Testis (tissue), 3 donors: Measurements from ENCODE around the gene ZIC2. TPM values are rescaled to one million over a fixed set of nuclear protein-coding genes. Genes with fewer than 3 reads are reported as not detected.
"Not testable (repeated sequence)": the region's sequence is repeated elsewhere in the genome, so short reads cannot be mapped to it uniquely, and the experiment has no call there.

Experiments
- DNase-seq: peaks from one replicate; pipeline ENCODE4 v3.0.0-alpha.2; 2019
- H3K27ac ChIP-seq, 2 donors: fragments of 200-600 bp; sonication (generic); one replicate each; pipeline ENCODE4 v1.5.1; 2019
- H3K27me3 ChIP-seq: fragments of 200-600 bp; sonication (generic); one replicate; pipeline ENCODE4 v1.5.1; 2019
- H3K36me3 ChIP-seq: fragments of 200-600 bp; sonication (generic); one replicate; pipeline ENCODE4 v1.5.1; 2017; ENCODE audit warnings: low read depth; ENCODE audit errors: missing control alignments
- H3K4me1 ChIP-seq: fragments of 200-600 bp; sonication (generic); one replicate; pipeline ENCODE4 v1.5.1; 2019
- H3K4me3 ChIP-seq, 2 donors: fragments of 200-600 bp; sonication (generic); one replicate each; pipeline ENCODE4 v1.5.1; 2017 to 2019
- H3K9me3 ChIP-seq: fragments of 200-600 bp; sonication (generic); one replicate; pipeline ENCODE4 v1.5.1; 2017
- POLR2A ChIP-seq: fragments of 450-650 bp; IDR thresholded peaks from one replicate; pipeline ENCODE4 v1.6.1; 2017; ENCODE audit warnings: antibody characterized with exemption, mild to moderate bottlenecking, moderate library complexity
- WGBS, 2 donors: methylation state at CpG; one replicate each; pipeline ENCODE4 v1.1.5; 2018; 5-methylcytosine and 5-hydroxymethylcytosine counted together
- intact Hi-C: fragments of 100-400 bp; cut with DNase I; formaldehyde crosslinking; loops from one replicate; pipeline ENCODE4 v1.15.1; 2023; ENCODE audit warnings: low total_unique reads
- polyA plus RNA-seq: library from polyadenylated mRNA; stranded (reverse); fragments of 350-450 nt; fragmentation: Illumina TruSeq; extraction: RNeasy Lipid Tissue Mini Kit (QIAGEN cat#74804); gene quantifications from one replicate; pipeline ENCODE4 v1.2.3, GENCODE V29; 2014; ENCODE audit warnings: low read depth, low replicate concordance; ENCODE audit not compliant: insufficient read depth
- total RNA-seq, 2 donors: library from RNA; depleted of rRNA; stranded (reverse); fragments of >200 nt; gene quantifications; one replicate each; pipeline ENCODE4 v1.2.3, GENCODE V29; 2016
- TF ChIP-seq, protein P1 (sequence below), 3 experiments: fragments of 450-650 bp in 2 of 3; fragments of 200-600 bp in 1 of 3; sonication (generic) in 1 of 3; IDR thresholded peaks; one replicate each; pipeline ENCODE4 v1.5.1; 2016 to 2019; ENCODE audit warnings: antibody characterized with exemption in 3 of 3, mild to moderate bottlenecking in 2 of 3, moderate library complexity in 1 of 3

Gene ZIC2
- total and polyA plus RNA-seq, 3 donors from 2014 or later, result 1.3 to 11.5 (median 6.9) TPM

DNA sequence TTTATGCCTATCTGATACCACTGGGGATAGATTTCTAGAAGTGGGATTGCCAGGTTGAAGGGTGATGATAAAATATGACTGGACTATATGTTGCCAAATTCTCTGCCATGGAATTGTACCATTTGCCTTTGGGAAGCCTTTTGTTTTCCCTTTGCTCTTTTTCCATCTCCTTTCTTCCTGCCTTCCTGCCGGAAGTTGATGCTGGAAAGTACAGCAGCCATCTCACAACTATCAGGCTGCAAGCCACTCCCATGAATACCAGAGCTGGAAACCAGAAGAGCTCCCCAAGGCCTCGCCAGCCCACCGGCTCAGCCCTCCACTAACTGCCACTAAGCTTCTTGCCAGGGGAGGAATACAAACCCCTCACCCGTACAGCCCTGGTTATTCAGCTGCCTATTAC lies 39.7 kb upstream of the ZIC2 start:
- Histone ChIP-seq H3K27ac (no peak overlapping the region), H3K9me3 (no peaks in the 10 kb centered on the region), H3K4me1 (no peaks in the 10 kb centered on the region), H3K27me3 (no peaks in the 10 kb centered on the region), H3K4me3 (no peak overlapping the region), H3K36me3 (no peaks in the 10 kb centered on the region)
- intact Hi-C loops, result no loop called here
- TF ChIP-seq, protein P1, sequence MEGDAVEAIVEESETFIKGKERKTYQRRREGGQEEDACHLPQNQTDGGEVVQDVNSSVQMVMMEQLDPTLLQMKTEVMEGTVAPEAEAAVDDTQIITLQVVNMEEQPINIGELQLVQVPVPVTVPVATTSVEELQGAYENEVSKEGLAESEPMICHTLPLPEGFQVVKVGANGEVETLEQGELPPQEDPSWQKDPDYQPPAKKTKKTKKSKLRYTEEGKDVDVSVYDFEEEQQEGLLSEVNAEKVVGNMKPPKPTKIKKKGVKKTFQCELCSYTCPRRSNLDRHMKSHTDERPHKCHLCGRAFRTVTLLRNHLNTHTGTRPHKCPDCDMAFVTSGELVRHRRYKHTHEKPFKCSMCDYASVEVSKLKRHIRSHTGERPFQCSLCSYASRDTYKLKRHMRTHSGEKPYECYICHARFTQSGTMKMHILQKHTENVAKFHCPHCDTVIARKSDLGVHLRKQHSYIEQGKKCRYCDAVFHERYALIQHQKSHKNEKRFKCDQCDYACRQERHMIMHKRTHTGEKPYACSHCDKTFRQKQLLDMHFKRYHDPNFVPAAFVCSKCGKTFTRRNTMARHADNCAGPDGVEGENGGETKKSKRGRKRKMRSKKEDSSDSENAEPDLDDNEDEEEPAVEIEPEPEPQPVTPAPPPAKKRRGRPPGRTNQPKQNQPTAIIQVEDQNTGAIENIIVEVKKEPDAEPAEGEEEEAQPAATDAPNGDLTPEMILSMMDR (IDR thresholded peaks at IDR 0.05), result no peak
- TF ChIP-seq POLR2A, result no peak
- 77 to 83% methylated on average over 4 of the region's 4 CpGs for WGBS, 2 donors
- DNase-seq, result no peak

DNA sequence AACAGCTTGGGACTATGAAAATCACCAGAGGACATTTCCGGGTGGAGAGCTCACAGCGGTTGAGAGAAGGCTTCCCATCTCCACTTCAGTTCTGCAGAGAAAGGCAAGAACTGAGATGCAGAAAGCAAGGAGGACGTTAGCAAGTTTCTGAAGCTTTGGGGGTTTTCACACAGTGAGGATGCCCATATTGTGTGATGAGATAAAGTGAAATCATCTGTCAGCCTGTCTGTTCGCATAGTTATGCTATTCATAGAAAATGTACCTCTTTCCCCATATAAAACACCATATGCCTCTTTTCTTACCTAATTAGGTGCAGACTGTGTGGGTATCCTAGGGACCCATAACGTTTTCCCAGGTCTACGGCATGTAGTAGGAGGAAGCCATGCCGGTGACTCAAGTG lies 37.5 kb upstream of the ZIC2 start:
- H3K4me3 ChIP-seq, result no peak overlapping the region
- intact Hi-C loops, result no loop called here
- no peaks in the 10 kb centered on the region for H3K36me3 ChIP-seq
- no peaks in the 10 kb centered on the region for H3K9me3 ChIP-seq
- TF ChIP-seq POLR2A, result no peak
- TF ChIP-seq, protein P1 (IDR thresholded peaks at IDR 0.05), result no peak
- no peaks in the 10 kb centered on the region for H3K27me3 ChIP-seq
- DNase-seq, result no peak
- H3K4me1 ChIP-seq, result no peaks in the 10 kb centered on the region
- no peak overlapping the region for H3K27ac ChIP-seq
- 75 to 84% methylated on average over 7 of the region's 7 CpGs for WGBS, 2 donors

- no peaks in the 10 kb centered on the region for H3K9me3 ChIP-seq
- intact Hi-C loops, result no loop called here
- peaks cover 3% of the 10 kb centered on the region for H3K4me1 ChIP-seq
- no peaks in the 10 kb centered on the region for H3K27me3 ChIP-seq
- 89 to 96% methylated on average over 6 of the region's 6 CpGs for WGBS, 2 donors
- no peak overlapping the region for H3K4me3 ChIP-seq
- H3K36me3 ChIP-seq, result no peaks in the 10 kb centered on the region
- DNase-seq, result no peak
- TF ChIP-seq, protein P1 (IDR thresholded peaks at IDR 0.05), result no peak
- no peak for TF ChIP-seq POLR2A
- no peak overlapping the region for H3K27ac ChIP-seq
Observed at GRCh38 chr13:99944606-99945005, 37.0 kb upstream of the ZIC2 start.

DNA sequence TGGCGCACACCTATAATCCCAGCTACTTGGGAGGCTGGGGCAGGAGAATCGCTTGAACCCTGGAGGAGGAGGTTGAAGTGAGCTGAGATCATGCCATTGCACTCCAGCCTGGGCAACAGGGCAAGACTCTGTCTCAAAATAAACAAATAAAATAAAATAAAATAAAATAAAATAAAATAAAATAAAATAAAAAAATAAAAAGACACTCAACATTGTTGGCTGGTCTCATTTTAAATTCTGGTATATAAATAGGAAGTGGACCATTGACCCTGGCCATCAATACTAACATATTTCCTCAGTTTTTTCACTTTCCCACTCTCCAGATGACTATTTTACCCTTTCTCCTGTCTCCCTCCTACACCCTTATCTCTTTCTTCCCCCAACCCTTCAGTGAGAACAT lies 36.1 kb upstream of the ZIC2 start:
- H3K36me3 ChIP-seq, H3K4me1 ChIP-seq, H3K27ac ChIP-seq, H3K4me3 ChIP-seq, H3K9me3 ChIP-seq, H3K27me3 ChIP-seq, DNase-seq, intact Hi-C loops: not testable (repeated sequence)
- 91% methylated on average over 2 of the region's 2 CpGs for WGBS, 2 donors

DNA sequence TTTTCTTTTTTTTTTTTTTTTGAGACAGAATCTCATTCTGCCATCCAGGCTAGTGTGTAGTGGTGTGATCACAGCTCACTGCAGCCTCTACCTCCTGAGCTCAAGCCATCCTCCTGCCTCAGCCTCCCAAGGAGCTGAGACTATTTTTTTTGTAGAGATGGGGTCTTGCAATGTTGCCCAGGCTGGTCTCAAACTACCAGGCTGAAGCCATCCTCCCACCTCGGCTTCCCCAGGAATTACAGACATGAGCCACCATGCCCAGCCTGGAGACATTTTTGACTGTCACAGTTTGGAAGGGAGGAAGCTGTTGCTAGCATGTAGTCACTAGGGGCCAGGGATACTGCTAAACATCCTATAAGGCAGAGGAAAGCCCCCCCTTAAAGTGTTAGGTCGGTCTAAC lies 33.9 kb upstream of the ZIC2 start:
- no peaks in the 10 kb centered on the region for H3K9me3 ChIP-seq
- H3K36me3 ChIP-seq, result no peaks in the 10 kb centered on the region
- H3K27ac ChIP-seq, result no peak overlapping the region
- TF ChIP-seq, protein P1 (IDR thresholded peaks at IDR 0.05), result no peak
- no peak for TF ChIP-seq POLR2A
- H3K4me3 ChIP-seq, result no peak overlapping the region
- WGBS, 2 donors, result 71 to 88% methylated on average over 2 of the region's 2 CpGs
- peaks cover 3% of the 10 kb centered on the region for H3K4me1 ChIP-seq
- intact Hi-C loops, result no loop called here
- no peak for DNase-seq
- H3K27me3 ChIP-seq, result no peaks in the 10 kb centered on the region
